Lung (tissue), 12 donors: Measurements from ENCODE around the gene ACBD6. TPM values are rescaled to one million over a fixed set of nuclear protein-coding genes. Genes with fewer than 3 reads are reported as not detected.

Experiments used
- ATAC-seq: fragments of 200-7000 bp; cut with Tn5 transposase; one replicate; pipeline ENCODE4 v1.9.1; 2020; ENCODE audit warnings: moderate number of reproducible peaks; ENCODE audit not compliant: insufficient read depth, low FRiP score
- DNase-seq, 3 donors: peaks; one replicate each; pipeline ENCODE4 v3.0.0-alpha.2; 2013 to 2017
- H3K27ac ChIP-seq, 2 donors: one replicate each; pipeline ENCODE4 v1.5.1; 2013; ENCODE audit warnings: mild to moderate bottlenecking in 2 of 2, moderate library complexity in 2 of 2, control low read depth in 1 of 2, inconsistent platforms in 1 of 2, low read depth in 1 of 2, low read length in 1 of 2
- H3K27me3 ChIP-seq, 3 donors: one replicate each; pipeline ENCODE4 v1.5.1; 2013; ENCODE audit warnings: low read length in 2 of 3; ENCODE audit not compliant: control insufficient read depth in 3 of 3, insufficient read depth in 3 of 3
- H3K36me3 ChIP-seq, 4 donors: one replicate each; pipeline ENCODE4 v1.5.1; 2013; ENCODE audit warnings: low read length in 4 of 4, mild to moderate bottlenecking in 1 of 4, moderate library complexity in 1 of 4; ENCODE audit not compliant: control insufficient read depth in 4 of 4, insufficient read depth in 4 of 4
- H3K4me1 ChIP-seq, 5 donors: one replicate each; pipeline ENCODE4 v1.5.1; 2013; ENCODE audit warnings: low read length in 5 of 5, mild to moderate bottlenecking in 2 of 5, moderate library complexity in 1 of 5; ENCODE audit not compliant: control insufficient read depth in 5 of 5, insufficient read depth in 5 of 5
- H3K4me3 ChIP-seq: one replicate; pipeline ENCODE4 v1.5.1; 2013; ENCODE audit warnings: mild to moderate bottlenecking, control low read depth, moderate library complexity
- H3K9ac ChIP-seq, 2 donors: one replicate each; pipeline ENCODE4 v1.5.1; 2013; ENCODE audit warnings: low read length in 2 of 2, control low read depth in 1 of 2; ENCODE audit not compliant: insufficient read depth in 1 of 2
- H3K9me3 ChIP-seq, 4 donors: one replicate each; pipeline ENCODE4 v1.5.1; 2013; ENCODE audit warnings: low read length in 3 of 4, mild to moderate bottlenecking in 1 of 4, moderate library complexity in 1 of 4; ENCODE audit not compliant: control insufficient read depth in 4 of 4, insufficient read depth in 3 of 4
- WGBS, 2 donors: extraction: QIAGEN DNeasy Blood & Tissue Kit; methylation state at CpG; one replicate each; pipeline ENCODE4 v1.1.7; 2013; 5-methylcytosine and 5-hydroxymethylcytosine counted together
- polyA plus RNA-seq, 2 donors: library from polyadenylated mRNA; stranded (reverse); fragments of 200-250 nt; gene quantifications; one replicate each; pipeline ENCODE4 v1.2.1, GENCODE V29; 2013
- total RNA-seq, 2 donors: library from RNA; depleted of rRNA in 1 of 2; stranded (reverse); fragments of >200 nt in 1 of 2; gene quantifications; one replicate each; pipeline ENCODE4 v1.2.1, GENCODE V29; 2014 to 2021
- TF ChIP-seq, protein P1 (sequence below): IDR thresholded peaks from 2 replicates; pipeline ENCODE4 v1.5.1; 2012; ENCODE audit warnings: mild to moderate bottlenecking; ENCODE audit errors: control extremely low read depth, extremely low read depth
- donor health status: control.
- donor health status: control.
- donor health status: Bipolar disorder and iron deficiency.
- donor health status: healthy.
- donor health status: DM: yes; HTN: yes; CAD: no.

The ACBD6 gene
- total and polyA plus RNA-seq, 4 donors = 28.1 to 53.3 (median 41.1) TPM

DNA sequence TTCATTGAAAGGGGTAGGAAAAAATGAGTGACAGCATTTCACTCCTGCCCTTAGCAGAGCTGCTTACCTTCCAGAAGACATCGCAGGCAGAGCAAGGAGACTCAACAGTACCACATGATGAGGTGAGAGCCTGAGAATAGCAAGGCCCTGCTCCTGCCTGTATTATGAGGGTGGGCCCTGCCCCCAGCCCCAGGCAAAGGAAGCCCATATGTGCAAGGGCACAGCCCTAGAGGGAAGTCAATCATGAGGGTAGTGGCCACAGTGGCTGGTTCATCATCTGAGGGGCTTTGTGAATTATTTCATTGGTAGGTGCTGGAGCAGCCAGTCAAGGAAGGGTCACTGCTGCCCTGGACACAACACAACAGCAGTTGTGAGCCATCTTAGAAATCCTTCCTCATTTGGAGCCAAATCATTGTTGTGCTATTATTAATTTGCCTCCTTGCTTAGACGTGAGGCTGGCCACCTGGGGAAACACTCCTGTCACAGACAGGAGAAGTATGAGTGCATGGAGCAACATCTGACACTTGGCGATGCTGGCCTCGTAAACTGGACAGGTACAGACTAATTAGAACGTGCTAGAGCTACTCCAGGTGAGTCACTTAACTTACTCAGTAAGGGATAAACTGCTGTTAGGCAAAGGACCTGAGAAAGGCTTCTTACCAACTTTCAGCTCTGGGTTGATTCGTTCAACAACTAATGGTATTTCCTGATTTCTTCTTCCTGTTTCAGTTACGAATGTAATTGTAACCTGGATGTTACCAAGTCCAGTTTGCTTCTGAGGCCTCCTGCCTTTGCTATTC, 22.7 kb upstream of the ACBD6 start:
- Histone ChIP-seq H3K4me3 (no peak overlapping the region), H3K27me3 (no peaks in the 10 kb centered on the region), H3K36me3 (no peaks in the 10 kb centered on the region), H3K4me1 (peaks cover 0 to 13% (median under 1%) of the 10 kb centered on the region in 5 donors), H3K27ac (peak overlapping the region in 1 of 2 donors; percentile 11), H3K9me3 (no peaks in the 10 kb centered on the region), H3K9ac (no peak overlapping the region)
- 59 to 62% methylated on average over 7 of the region's 7 CpGs for WGBS, 2 donors
- ATAC-seq = no peak
- no peak for DNase-seq
- TF ChIP-seq, protein P1, sequence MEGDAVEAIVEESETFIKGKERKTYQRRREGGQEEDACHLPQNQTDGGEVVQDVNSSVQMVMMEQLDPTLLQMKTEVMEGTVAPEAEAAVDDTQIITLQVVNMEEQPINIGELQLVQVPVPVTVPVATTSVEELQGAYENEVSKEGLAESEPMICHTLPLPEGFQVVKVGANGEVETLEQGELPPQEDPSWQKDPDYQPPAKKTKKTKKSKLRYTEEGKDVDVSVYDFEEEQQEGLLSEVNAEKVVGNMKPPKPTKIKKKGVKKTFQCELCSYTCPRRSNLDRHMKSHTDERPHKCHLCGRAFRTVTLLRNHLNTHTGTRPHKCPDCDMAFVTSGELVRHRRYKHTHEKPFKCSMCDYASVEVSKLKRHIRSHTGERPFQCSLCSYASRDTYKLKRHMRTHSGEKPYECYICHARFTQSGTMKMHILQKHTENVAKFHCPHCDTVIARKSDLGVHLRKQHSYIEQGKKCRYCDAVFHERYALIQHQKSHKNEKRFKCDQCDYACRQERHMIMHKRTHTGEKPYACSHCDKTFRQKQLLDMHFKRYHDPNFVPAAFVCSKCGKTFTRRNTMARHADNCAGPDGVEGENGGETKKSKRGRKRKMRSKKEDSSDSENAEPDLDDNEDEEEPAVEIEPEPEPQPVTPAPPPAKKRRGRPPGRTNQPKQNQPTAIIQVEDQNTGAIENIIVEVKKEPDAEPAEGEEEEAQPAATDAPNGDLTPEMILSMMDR = no peak

DNA sequence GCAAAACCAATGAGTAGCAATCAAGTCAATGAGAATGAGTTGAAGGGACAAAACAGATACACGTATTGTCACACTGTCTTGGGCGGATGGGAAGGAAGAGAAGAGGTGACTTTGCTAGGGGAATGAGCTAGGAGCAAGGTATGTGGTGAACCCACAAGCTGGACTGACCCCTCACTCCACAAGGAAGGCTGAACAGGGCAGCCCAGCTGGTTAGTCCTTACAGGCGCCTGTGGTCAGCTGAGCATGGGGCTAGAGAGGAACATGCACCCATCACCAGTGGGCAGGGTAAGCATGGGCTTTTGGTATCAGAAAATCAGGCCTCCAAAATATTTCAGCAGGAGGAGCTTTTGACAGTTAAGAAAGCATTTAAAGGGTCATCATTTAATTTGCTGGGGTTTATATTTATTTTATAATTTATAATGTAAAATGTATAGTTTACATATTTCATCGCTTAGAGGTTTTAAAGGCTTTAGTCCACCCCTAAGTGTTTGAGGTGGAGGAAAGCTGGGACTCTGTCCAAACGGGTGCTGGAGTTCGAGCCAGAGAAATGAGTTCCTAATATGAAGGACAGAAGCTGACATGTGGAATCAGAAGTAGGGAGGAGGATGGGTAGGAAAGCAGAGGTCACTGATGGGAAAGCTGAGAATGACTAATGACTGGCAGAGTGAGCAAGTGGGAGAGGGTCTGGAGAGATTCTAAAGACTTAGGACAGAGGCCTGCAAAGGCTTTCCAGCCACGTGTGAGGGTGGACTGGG, 22.0 kb upstream of the ACBD6 start:
- 77 to 82% methylated on average over 7 of the region's 7 CpGs for WGBS, 2 donors
- Histone ChIP-seq H3K36me3 (no peaks in the 10 kb centered on the region), H3K27me3 (no peaks in the 10 kb centered on the region), H3K4me3 (no peak overlapping the region), H3K27ac (peak overlapping the region in 1 of 2 donors; percentile 11), H3K9me3 (no peaks in the 10 kb centered on the region), H3K9ac (no peak overlapping the region), H3K4me1 (peaks cover 0 to 13% (median 4%) of the 10 kb centered on the region in 5 donors)
- TF ChIP-seq, protein P1 = no peak
- DNase-seq = no peak
- ATAC-seq = no peak

DNA sequence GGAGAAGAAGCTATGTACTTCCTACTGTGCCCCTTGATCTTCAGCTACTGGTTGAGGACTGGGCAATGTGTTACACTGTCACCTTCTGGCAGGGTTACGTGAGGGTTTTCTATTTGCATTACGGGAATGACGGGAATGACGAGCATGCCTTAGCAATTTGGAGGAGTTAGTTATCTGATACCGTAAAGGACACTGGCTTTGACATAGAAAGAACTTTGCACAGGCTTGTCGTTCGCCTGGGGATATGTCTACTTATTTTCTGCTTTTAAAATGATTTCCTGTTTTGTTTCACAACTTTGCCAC, 19.8 kb upstream of the ACBD6 start:
- DNase-seq = no peak
- no peak overlapping the region for H3K9ac ChIP-seq

More for the DNA sequence above, 19.8 kb upstream of the ACBD6 start:
- no peak for ATAC-seq
- Histone ChIP-seq H3K36me3 (no peaks in the 10 kb centered on the region), H3K27me3 (no peaks in the 10 kb centered on the region), H3K9me3 (no peaks in the 10 kb centered on the region), H3K4me1 (peaks cover 0 to 13% (median 4%) of the 10 kb centered on the region in 5 donors), H3K4me3 (no peak overlapping the region), H3K27ac (peak overlapping the region in 1 of 2 donors; percentile 51)
- WGBS, 2 donors = 55 to 69% methylated on average over 7 of the region's 7 CpGs
- TF ChIP-seq, protein P1 = no peak
